Measurements from ENCODE around the gene ACY1. TPM values are rescaled to one million over a fixed set of nuclear protein-coding genes. Genes with fewer than 3 reads are reported as not detected.

ACY1 gene
- total and polyA plus RNA-seq, 2 of the 13 experiments (the other 11 are each of a cell fraction or from before 2014, with no cell fraction given) = 113 to 162 TPM

DNA sequence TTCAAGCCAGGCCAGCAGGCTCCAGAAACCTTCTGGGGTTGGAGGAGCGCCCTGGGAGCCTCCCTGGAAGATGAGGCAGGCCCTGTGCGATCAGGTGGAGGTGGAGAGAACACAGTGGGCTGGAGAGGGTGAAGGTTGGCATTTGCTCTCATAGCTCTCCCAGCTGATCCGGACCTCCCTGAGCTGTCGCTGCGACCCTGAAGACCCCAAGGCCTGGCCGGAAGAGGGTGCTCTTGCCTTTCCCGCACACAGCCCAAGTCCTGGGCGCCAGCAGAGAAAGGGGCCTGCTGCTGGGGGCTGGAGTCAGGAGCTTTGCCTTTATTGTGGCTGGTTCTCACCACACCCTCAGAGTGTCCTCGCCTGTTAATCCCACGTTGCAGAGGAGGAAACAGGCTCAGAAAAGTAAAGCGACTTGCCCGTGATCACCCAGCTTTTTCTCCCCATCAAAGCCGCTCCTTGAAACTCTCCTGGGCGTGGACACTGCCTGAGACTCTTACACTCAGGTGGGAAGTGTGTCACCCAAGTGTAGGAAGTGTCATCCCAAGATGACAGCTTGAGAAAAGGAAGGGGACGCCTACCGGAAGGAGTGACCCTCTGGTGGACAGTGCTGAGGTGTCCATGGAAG, 20.9 kb downstream of the ACY1 start (continued):
- no peak for TF ChIP-seq ZBTB4 (CRISPR knock-in tag; IDR thresholded peaks at IDR 0.05; ENCODE audit: borderline replicate concordance)
- no peak for TF ChIP-seq SNRNP70 (IDR thresholded peaks at IDR 0.05; ENCODE audit: low read depth, low read length)
- TF ChIP-seq SIX4 (CRISPR knock-in tag; IDR thresholded peaks at IDR 0.05) = no peak
- no peak for TF ChIP-seq KMT2A (CRISPR knock-in tag; IDR thresholded peaks at IDR 0.05)
- peak; percentile 32; the same call in 1 of the 2 replicates for TF ChIP-seq MAZ (IDR thresholded peaks at IDR 0.05; ENCODE audit: borderline replicate concordance, low read depth, low read length)
- TF ChIP-seq MAZ (CRISPR knock-in tag; IDR thresholded peaks at IDR 0.05; ENCODE audit: low read depth) = peak; percentile 59; the same call in 1 of the 2 replicates
- TF ChIP-seq RAD21 (CRISPR knock-in tag; IDR thresholded peaks at IDR 0.05) = peak; percentile 91
- no peak for TF ChIP-seq NR2F6 (IDR thresholded peaks at IDR 0.05)
- 0 out of 2 replicates have a peak, but pooled peaks have one; percentile 22 for TF ChIP-seq NR2F6 (CRISPR knock-in tag; IDR thresholded peaks at IDR 0.05)
- no peak for TF ChIP-seq ZNF501 (CRISPR knock-in tag; IDR thresholded peaks at IDR 0.05)
- TF ChIP-seq ZNF382 (CRISPR knock-in tag; IDR thresholded peaks at IDR 0.05; ENCODE audit: borderline replicate concordance) = no peak
- no peak for TF ChIP-seq KLF6 (CRISPR knock-in tag; IDR thresholded peaks at IDR 0.05)
- no peak for TF ChIP-seq ZFP62 (CRISPR knock-in tag; IDR thresholded peaks at IDR 0.05)
- TF ChIP-seq MYNN (CRISPR knock-in tag; IDR thresholded peaks at IDR 0.05; ENCODE audit: low read depth) = no peak
- no peak for TF ChIP-seq ZMYM4 (CRISPR knock-in tag; IDR thresholded peaks at IDR 0.05)
- peak; percentile 68; the same call in 1 of the 2 replicates for TF ChIP-seq ZBTB7B (CRISPR knock-in tag; IDR thresholded peaks at IDR 0.05)
- TF ChIP-seq NCOA5 (CRISPR knock-in tag; IDR thresholded peaks at IDR 0.05) = no peak
- no peak for TF ChIP-seq CENPBD1 (CRISPR knock-in tag; IDR thresholded peaks at IDR 0.05; ENCODE audit: borderline replicate concordance, low read depth)
- 0 out of 2 replicates have a peak, but pooled peaks have one; percentile 28 for TF ChIP-seq ZNF619 (CRISPR knock-in tag; IDR thresholded peaks at IDR 0.05)
- TF ChIP-seq PCBP2 (optimal IDR thresholded peaks at IDR 0.05; ENCODE audit: low read depth, low read length, poor library complexity, severe bottlenecking) = no peak
- TF ChIP-seq PRDM15 (CRISPR knock-in tag; IDR thresholded peaks at IDR 0.05) = no peak
- no peak for TF ChIP-seq SNAPC5 (CRISPR knock-in tag; IDR thresholded peaks at IDR 0.05; ENCODE audit: borderline replicate concordance)
- no peak for TF ChIP-seq ZSCAN9 (CRISPR knock-in tag; IDR thresholded peaks at IDR 0.05; ENCODE audit: borderline replicate concordance)
- TF ChIP-seq CHCHD3 (CRISPR knock-in tag; IDR thresholded peaks at IDR 0.05) = no peak

Data from HepG2 (cell line).